Activated CD8-positive, alpha-beta memory T cell treated with anti-CD3 and anti-CD28 coated beads, Interleukin-2, amount 50 U/mL, for 4 hours (primary cell): ENCODE results near the gene SEMA5A.
"Not testable (repeated sequence)": the region's sequence is repeated elsewhere in the genome, so short reads cannot be mapped to it uniquely, and the experiment has no call there.

ENCODE experiments used
- DNase-seq: peaks from one replicate; pipeline ENCODE4 v3.0.0-alpha.2; 2020

The SEMA5A gene

GRCh38 chr5:9431496-9432258 is 114.2 kb downstream of the SEMA5A start:
- DNase-seq = no peak

- no peak for DNase-seq
These were observed 114.8 kb downstream of the SEMA5A start for GRCh38 chr5:9431151-9431495.

- DNase-seq = no peak
These were observed 115.6 kb downstream of the SEMA5A start for GRCh38 chr5:9430306-9430705.

GRCh38 chr5:9429691-9430215 is 116.1 kb downstream of the SEMA5A start:
- DNase-seq = no peak

- no peak for DNase-seq
These were observed 117.6 kb downstream of the SEMA5A start for GRCh38 chr5:9428272-9428671.

- no peak for DNase-seq
These were observed 120.2 kb downstream of the SEMA5A start for GRCh38 chr5:9425710-9426109.

- DNase-seq = no peak
These were observed 122.3 kb downstream of the SEMA5A start for GRCh38 chr5:9423571-9423970.

GRCh38 chr5:9421884-9422283 is 124.0 kb downstream of the SEMA5A start:
- no peak for DNase-seq

GRCh38 chr5:9419794-9420193 is 126.1 kb downstream of the SEMA5A start:
- no peak for DNase-seq

GRCh38 chr5:9415566-9415965 is 130.3 kb downstream of the SEMA5A start:
- DNase-seq = no peak

GRCh38 chr5:9415091-9415490 is 130.8 kb downstream of the SEMA5A start:
- DNase-seq = no peak

GRCh38 chr5:9411142-9411541 is 134.7 kb downstream of the SEMA5A start:
- DNase-seq = no peak

- no peak for DNase-seq
These were observed 136.4 kb downstream of the SEMA5A start for GRCh38 chr5:9409413-9409960.

- no peak for DNase-seq
These were observed 136.9 kb downstream of the SEMA5A start for GRCh38 chr5:9408964-9409363.

GRCh38 chr5:9405196-9405754 is 140.6 kb downstream of the SEMA5A start:
- DNase-seq = no peak

- no peak for DNase-seq
These were observed 143.9 kb downstream of the SEMA5A start for GRCh38 chr5:9401786-9402472.

- DNase-seq = not testable (repeated sequence)
These were observed 146.1 kb downstream of the SEMA5A start for GRCh38 chr5:9399783-9400182.

- no peak for DNase-seq
These were observed 146.8 kb downstream of the SEMA5A start for GRCh38 chr5:9399094-9399493.

GRCh38 chr5:9398227-9398626 is 147.6 kb downstream of the SEMA5A start:
- DNase-seq = no peak

- no peak for DNase-seq
These were observed 149.5 kb downstream of the SEMA5A start for GRCh38 chr5:9396285-9396770.

GRCh38 chr5:9395706-9396105 is 150.2 kb downstream of the SEMA5A start:
- no peak for DNase-seq

GRCh38 chr5:9394221-9394620 is 151.7 kb downstream of the SEMA5A start:
- DNase-seq = no peak

GRCh38 chr5:9392625-9393024 is 153.2 kb downstream of the SEMA5A start:
- no peak for DNase-seq

- DNase-seq = no peak
These were observed 154.8 kb downstream of the SEMA5A start for GRCh38 chr5:9391080-9391479.
